GM12878 (cell line): Measurements from ENCODE around the gene USP10. TPM values are rescaled to one million over a fixed set of nuclear protein-coding genes. Genes with fewer than 3 reads are reported as not detected.
A peak's percentile ranks its signal among the peaks of the same experiment; 100 is the strongest.

Experiments
- ATAC-seq: fragments of 200-7000 bp; cut with Tn5 transposase; 3 replicates; pipeline ENCODE4 v1.9.1; 2020; ENCODE audit warnings: mild to moderate bottlenecking, moderate library complexity
- BruUV-seq: library from RNA; stranded (reverse); fragments of 400-500 nt; replicated peaks from 2 replicates; lab custom pipeline; 2021; lab: Mats Ljungman, UMichigan
- CTCF ChIA-PET: fragments of 300-600 bp; sonication (Branson Sonifier 250); formaldehyde crosslinking; extraction: SDS; loops from one replicate; lab custom pipeline; 2021; ENCODE audit warnings: inconsistent platforms; lab: Yijun Ruan, JAX
- POLR2A ChIA-PET: fragments of 350-600 bp; formaldehyde crosslinking; extraction: SDS; loops from one replicate; lab custom pipeline; 2021; ENCODE audit warnings: inconsistent platforms; lab: Charles Lee
- RAD21 ChIA-PET: fragments of 300-600 bp; sonication (Branson Sonifier 250); formaldehyde crosslinking; loops from one replicate; lab custom pipeline; 2023; ENCODE audit warnings: antibody characterized with exemption; ENCODE audit not compliant: unreplicated experiment; lab: Charles Lee
- SMC1A ChIA-PET: fragments of 300-600 bp; sonication (Branson Sonifier 250); formaldehyde crosslinking; loops from one replicate; lab custom pipeline; 2023; ENCODE audit not compliant: unreplicated experiment, uncharacterized antibody; lab: Charles Lee
- DNase-seq: peaks from one replicate; pipeline ENCODE4 v3.0.0-alpha.2; 2011; ENCODE audit warnings: low read depth, low spot score
- FAIRE-seq: peaks from 3 replicates; lab custom pipeline; 2011; peaks lifted over from hg19 to GRCh38; lab: Jason Lieb, UNC
- H2AFZ ChIP-seq: 2 replicates; pipeline ENCODE4 v1.6.0; 2011; ENCODE audit warnings: low read depth, low read length, control low read depth; ENCODE audit not compliant: control insufficient read depth
- H3K27ac ChIP-seq: 2 replicates; pipeline ENCODE4 v1.5.1; 2011; ENCODE audit warnings: control low read depth; ENCODE audit not compliant: control insufficient read depth, insufficient read depth
- H3K27me3 ChIP-seq, 2 experiments: replicated peaks in 1 of 2; 2 replicates each; pipeline versions ENCODE4 v1.6.0 to v1.6.1; 2011; ENCODE audit warnings: low read length in 1 of 2; ENCODE audit not compliant: control insufficient read depth in 2 of 2, insufficient read depth in 2 of 2
- H3K36me3 ChIP-seq, 2 experiments: 2 replicates each; pipeline ENCODE4 v1.5.1; 2011; ENCODE audit warnings: low read length in 1 of 2; ENCODE audit not compliant: control insufficient read depth in 2 of 2, insufficient read depth in 2 of 2
- H3K4me1 ChIP-seq: 2 replicates; pipeline ENCODE4 v1.6.1; 2011; ENCODE audit warnings: mild to moderate bottlenecking, low read length, moderate library complexity, mixed read lengths; ENCODE audit not compliant: control insufficient read depth, insufficient read depth
- H3K4me2 ChIP-seq: 2 replicates; pipeline ENCODE4 v1.6.0; 2011; ENCODE audit warnings: control low read depth; ENCODE audit not compliant: control insufficient read depth, insufficient read depth
- H3K4me3 ChIP-seq: fragments of 200-600 bp; sonication (generic); 2 replicates; pipeline ENCODE4 v1.5.1; 2016
- H3K79me2 ChIP-seq: 2 replicates; pipeline ENCODE4 v1.6.0; 2011; ENCODE audit warnings: low read length; ENCODE audit not compliant: control insufficient read depth, insufficient read depth
- H3K9ac ChIP-seq: 2 replicates; pipeline ENCODE4 v1.8.0; 2011; ENCODE audit warnings: low read length, control low read depth, mixed read lengths; ENCODE audit not compliant: control insufficient read depth, insufficient read depth
- H3K9me3 ChIP-seq: replicated peaks from 3 replicates; pipeline ENCODE4 v1.5.1; 2011; ENCODE audit warnings: mild to moderate bottlenecking, low read length; ENCODE audit not compliant: control insufficient read depth, insufficient read depth
- H4K20me1 ChIP-seq: 2 replicates; pipeline ENCODE4 v1.6.0; 2011; ENCODE audit not compliant: control insufficient read depth, insufficient read depth
- BCL11A ChIP-seq: IDR thresholded peaks from 2 replicates; pipeline ENCODE4 v1.6.1; 2011; ENCODE audit warnings: low read depth, low read length
- NRF1 ChIP-seq: conservative IDR thresholded peaks from 2 replicates; pipeline ENCODE4 v1.6.1; 2011; ENCODE audit warnings: mild to moderate bottlenecking, low read depth, low read length, improper control_type of control experiment
- WGBS: methylation state at CpG from one replicate; pipeline ENCODE4 v1.1.6; 2016; ENCODE audit warnings: low lambda C conversion rate; ENCODE audit not compliant: insufficient replicate concordance, insufficient coverage; ENCODE audit errors: missing lambda C conversion rate; 5-methylcytosine and 5-hydroxymethylcytosine counted together
- in situ Hi-C: fragments of 300-500 bp; cut with MboI; formaldehyde crosslinking; loops from 9 replicates; pipeline ENCODE4 v1.14.3; 2018; ENCODE audit warnings: mixed read lengths
- intact Hi-C: fragments of 100-400 bp; cut with micrococcal nuclease; formaldehyde crosslinking; loops from one replicate; pipeline ENCODE4 v1.14.2; 2022; ENCODE audit not compliant: unreplicated experiment
- polyA plus RNA-seq, 11 experiments: library from polyadenylated mRNA; depleted of rRNA in 4 of 11; unstranded in 6 of 11; stranded (reverse) in 5 of 11; fragments of >200 nt; fragmentation: Nextera tagmentation in 4 of 11; fragmentation: Illumina TruSeq in 1 of 11; extraction: Ambion mirVana in 4 of 11; extraction: Trizol in 1 of 11; gene quantifications; 1 replicate in 1 of 11; 2 replicates in 10 of 11; pipeline versions ENCODE4 v1.2.1 to v1.2.3, GENCODE V29; 2011 to 2016; ENCODE audit warnings: inconsistent platforms in 2 of 11, missing spikeins in 2 of 11, low read depth in 1 of 11
- total RNA-seq, 4 experiments: library from RNA; depleted of rRNA in 3 of 4; stranded (reverse); fragments of >200 nt in 3 of 4; fragmentation: Illumina TruSeq in 1 of 4; extraction: Trizol in 1 of 4; gene quantifications; 2 replicates each; pipeline versions ENCODE4 v1.2.1 to v1.2.3, GENCODE V29; 2013 to 2021
- TF ChIP-seq, protein P1 (sequence below): IDR thresholded peaks from 2 replicates; pipeline ENCODE4 v1.6.1; 2012; ENCODE audit warnings: low read depth, low read length, improper control_type of control experiment
- TF ChIP-seq, protein P2 (sequence below): fragments of 450-650 bp; IDR thresholded peaks from 2 replicates; pipeline ENCODE4 v1.6.1; 2017; ENCODE audit warnings: antibody characterized with exemption, mild to moderate bottlenecking, moderate library complexity
- TF ChIP-seq, protein P3 (sequence below): fragments of 450-650 bp; IDR thresholded peaks from 2 replicates; pipeline ENCODE4 v1.6.1; 2016; ENCODE audit warnings: mild to moderate bottlenecking
- TF ChIP-seq, protein P4 (sequence below): fragments of 450-650 bp; IDR thresholded peaks from 2 replicates; pipeline ENCODE4 v1.6.1; 2017; ENCODE audit warnings: mild to moderate bottlenecking, moderate library complexity
- TF ChIP-seq, protein P5 (sequence below): IDR thresholded peaks from 2 replicates; pipeline ENCODE4 v1.6.1; 2011; ENCODE audit warnings: borderline replicate concordance, low read depth, mild to moderate bottlenecking, moderate library complexity, mixed read lengths, low read length; ENCODE audit not compliant: insufficient read depth; ENCODE audit errors: extremely low read length

Gene USP10
- total and polyA plus RNA-seq, 10 of the 15 experiments (the other 5 are each of a cell fraction or from before 2014, with no cell fraction given): 46.1 to 160 (median 105) TPM

DNA sequence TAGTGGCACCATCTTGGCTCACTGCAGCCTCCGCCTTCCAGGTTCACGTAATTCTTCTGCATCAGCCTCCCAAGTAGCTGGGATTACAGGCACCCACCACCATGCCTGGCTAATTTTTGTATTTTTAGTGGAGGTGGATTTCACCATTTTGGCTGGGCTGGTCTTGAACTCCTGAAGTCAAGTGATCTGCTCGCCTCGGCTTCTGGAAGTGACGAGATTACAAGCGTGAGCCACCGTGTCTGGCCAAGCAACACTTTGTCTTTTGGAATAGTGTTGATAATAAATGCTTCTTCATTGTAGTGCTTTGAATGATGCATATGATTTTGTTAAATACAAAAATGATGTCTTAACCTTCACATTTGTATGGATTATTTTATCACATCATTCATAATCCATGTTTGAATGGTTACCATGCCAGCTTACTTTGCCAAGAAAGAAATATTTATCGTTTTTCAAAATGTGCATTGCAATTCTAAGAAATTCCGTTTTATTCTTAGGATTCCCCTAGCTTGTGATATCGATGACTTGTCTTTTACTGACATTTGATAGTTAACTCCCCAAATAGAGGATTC, 29.1 kb downstream of the USP10 start:
- Histone ChIP-seq H3K9ac (0 out of 2 replicates have a peak overlapping the region, but pooled peaks have one; percentile 17), H2AFZ (no peak overlapping the region), H3K9me3 (no peaks in the 10 kb centered on the region; the same call in 2 of the 3 replicates), H3K4me1 (peaks cover 41% of the 10 kb centered on the region), H4K20me1 (no peaks in the 10 kb centered on the region), H3K79me2 (peaks cover 97% of the 10 kb centered on the region), H3K27me3 (no peaks in the 10 kb centered on the region), H3K27ac (peak overlapping the region; percentile 83), H3K4me3 (peak overlapping the region; percentile 49; the same call in 1 of the 2 replicates), H3K4me2 (peak overlapping the region; percentile 69), H3K36me3 (peaks cover 0 to 8% of the 10 kb centered on the region in 2 experiments; a peak in 3 of 4 replicates)
- CTCF ChIA-PET: interaction anchor here (0.8 to 10.5 kb wide), 14 partner anchors 10 to 242 kb away, joined by 3 to 196 read pairs (median 11); no protein-coding TSS in a partner anchor
- TF ChIP-seq, protein P1, sequence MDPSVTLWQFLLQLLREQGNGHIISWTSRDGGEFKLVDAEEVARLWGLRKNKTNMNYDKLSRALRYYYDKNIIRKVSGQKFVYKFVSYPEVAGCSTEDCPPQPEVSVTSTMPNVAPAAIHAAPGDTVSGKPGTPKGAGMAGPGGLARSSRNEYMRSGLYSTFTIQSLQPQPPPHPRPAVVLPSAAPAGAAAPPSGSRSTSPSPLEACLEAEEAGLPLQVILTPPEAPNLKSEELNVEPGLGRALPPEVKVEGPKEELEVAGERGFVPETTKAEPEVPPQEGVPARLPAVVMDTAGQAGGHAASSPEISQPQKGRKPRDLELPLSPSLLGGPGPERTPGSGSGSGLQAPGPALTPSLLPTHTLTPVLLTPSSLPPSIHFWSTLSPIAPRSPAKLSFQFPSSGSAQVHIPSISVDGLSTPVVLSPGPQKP: no peak
- TF ChIP-seq, protein P2, sequence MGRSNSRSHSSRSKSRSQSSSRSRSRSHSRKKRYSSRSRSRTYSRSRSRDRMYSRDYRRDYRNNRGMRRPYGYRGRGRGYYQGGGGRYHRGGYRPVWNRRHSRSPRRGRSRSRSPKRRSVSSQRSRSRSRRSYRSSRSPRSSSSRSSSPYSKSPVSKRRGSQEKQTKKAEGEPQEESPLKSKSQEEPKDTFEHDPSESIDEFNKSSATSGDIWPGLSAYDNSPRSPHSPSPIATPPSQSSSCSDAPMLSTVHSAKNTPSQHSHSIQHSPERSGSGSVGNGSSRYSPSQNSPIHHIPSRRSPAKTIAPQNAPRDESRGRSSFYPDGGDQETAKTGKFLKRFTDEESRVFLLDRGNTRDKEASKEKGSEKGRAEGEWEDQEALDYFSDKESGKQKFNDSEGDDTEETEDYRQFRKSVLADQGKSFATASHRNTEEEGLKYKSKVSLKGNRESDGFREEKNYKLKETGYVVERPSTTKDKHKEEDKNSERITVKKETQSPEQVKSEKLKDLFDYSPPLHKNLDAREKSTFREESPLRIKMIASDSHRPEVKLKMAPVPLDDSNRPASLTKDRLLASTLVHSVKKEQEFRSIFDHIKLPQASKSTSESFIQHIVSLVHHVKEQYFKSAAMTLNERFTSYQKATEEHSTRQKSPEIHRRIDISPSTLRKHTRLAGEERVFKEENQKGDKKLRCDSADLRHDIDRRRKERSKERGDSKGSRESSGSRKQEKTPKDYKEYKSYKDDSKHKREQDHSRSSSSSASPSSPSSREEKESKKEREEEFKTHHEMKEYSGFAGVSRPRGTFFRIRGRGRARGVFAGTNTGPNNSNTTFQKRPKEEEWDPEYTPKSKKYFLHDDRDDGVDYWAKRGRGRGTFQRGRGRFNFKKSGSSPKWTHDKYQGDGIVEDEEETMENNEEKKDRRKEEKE: no peak
- TF ChIP-seq, protein P3, sequence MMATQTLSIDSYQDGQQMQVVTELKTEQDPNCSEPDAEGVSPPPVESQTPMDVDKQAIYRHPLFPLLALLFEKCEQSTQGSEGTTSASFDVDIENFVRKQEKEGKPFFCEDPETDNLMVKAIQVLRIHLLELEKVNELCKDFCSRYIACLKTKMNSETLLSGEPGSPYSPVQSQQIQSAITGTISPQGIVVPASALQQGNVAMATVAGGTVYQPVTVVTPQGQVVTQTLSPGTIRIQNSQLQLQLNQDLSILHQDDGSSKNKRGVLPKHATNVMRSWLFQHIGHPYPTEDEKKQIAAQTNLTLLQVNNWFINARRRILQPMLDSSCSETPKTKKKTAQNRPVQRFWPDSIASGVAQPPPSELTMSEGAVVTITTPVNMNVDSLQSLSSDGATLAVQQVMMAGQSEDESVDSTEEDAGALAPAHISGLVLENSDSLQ: no peak
- no peak for TF ChIP-seq NRF1
- TF ChIP-seq, protein P4, sequence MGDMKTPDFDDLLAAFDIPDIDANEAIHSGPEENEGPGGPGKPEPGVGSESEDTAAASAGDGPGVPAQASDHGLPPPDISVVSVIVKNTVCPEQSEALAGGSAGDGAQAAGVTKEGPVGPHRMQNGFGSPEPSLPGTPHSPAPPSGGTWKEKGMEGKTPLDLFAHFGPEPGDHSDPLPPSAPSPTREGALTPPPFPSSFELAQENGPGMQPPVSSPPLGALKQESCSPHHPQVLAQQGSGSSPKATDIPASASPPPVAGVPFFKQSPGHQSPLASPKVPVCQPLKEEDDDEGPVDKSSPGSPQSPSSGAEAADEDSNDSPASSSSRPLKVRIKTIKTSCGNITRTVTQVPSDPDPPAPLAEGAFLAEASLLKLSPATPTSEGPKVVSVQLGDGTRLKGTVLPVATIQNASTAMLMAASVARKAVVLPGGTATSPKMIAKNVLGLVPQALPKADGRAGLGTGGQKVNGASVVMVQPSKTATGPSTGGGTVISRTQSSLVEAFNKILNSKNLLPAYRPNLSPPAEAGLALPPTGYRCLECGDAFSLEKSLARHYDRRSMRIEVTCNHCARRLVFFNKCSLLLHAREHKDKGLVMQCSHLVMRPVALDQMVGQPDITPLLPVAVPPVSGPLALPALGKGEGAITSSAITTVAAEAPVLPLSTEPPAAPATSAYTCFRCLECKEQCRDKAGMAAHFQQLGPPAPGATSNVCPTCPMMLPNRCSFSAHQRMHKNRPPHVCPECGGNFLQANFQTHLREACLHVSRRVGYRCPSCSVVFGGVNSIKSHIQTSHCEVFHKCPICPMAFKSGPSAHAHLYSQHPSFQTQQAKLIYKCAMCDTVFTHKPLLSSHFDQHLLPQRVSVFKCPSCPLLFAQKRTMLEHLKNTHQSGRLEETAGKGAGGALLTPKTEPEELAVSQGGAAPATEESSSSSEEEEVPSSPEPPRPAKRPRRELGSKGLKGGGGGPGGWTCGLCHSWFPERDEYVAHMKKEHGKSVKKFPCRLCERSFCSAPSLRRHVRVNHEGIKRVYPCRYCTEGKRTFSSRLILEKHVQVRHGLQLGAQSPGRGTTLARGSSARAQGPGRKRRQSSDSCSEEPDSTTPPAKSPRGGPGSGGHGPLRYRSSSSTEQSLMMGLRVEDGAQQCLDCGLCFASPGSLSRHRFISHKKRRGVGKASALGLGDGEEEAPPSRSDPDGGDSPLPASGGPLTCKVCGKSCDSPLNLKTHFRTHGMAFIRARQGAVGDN: no peak
- no peak for TF ChIP-seq BCL11A
- TF ChIP-seq, protein P5, sequence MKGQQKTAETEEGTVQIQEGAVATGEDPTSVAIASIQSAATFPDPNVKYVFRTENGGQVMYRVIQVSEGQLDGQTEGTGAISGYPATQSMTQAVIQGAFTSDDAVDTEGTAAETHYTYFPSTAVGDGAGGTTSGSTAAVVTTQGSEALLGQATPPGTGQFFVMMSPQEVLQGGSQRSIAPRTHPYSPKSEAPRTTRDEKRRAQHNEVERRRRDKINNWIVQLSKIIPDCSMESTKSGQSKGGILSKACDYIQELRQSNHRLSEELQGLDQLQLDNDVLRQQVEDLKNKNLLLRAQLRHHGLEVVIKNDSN: no peak
- POLR2A ChIA-PET: interaction anchor here (0.8 to 2.0 kb wide), 10 partner anchors 24 to 215 kb away, joined by 3 to 8 read pairs (median 3); no protein-coding TSS in a partner anchor
- WGBS: 76% methylated on average over 10 of the region's 10 CpGs
- ATAC-seq: no peak
- no peak for DNase-seq
- in situ Hi-C loops: loop anchor here (5.0 kb wide), 2 partner anchors 107 to 217 kb away; no protein-coding TSS in a partner anchor
- SMC1A ChIA-PET: interaction anchor here (0.8 to 3.7 kb wide), 19 partner anchors 9 to 223 kb away, joined by 3 to 38 read pairs (median 7); partner anchors contain the start of gene KLHL36
- no TSS peak for BruUV-seq
- FAIRE-seq: no peak
- intact Hi-C loops: no loop called here
- RAD21 ChIA-PET: interaction anchor here (1.2 to 7.1 kb wide), 14 partner anchors 10 to 223 kb away, joined by 3 to 62 read pairs (median 8); no protein-coding TSS in a partner anchor
